Fibroblast of villous mesenchyme (primary cell): ENCODE measurements around the gene KIZ. TPM values are rescaled to one million over a fixed set of nuclear protein-coding genes. Genes with fewer than 3 reads are reported as not detected.

Experiments used
- DNase-seq: peaks from one replicate; pipeline ENCODE4 v3.0.0-alpha.2; 2010; ENCODE audit warnings: low read depth
- H3K4me3 ChIP-seq: 2 replicates; pipeline ENCODE4 v1.5.1; 2011; ENCODE audit warnings: low read depth, mild to moderate bottlenecking, low read length
- total RNA-seq: library from RNA; depleted of rRNA; stranded (reverse); fragments of >200 nt; gene quantifications from 2 replicates; pipeline ENCODE4 v1.2.3, GENCODE V29; 2012
- TF ChIP-seq, protein P1 (sequence below): IDR thresholded peaks from 2 replicates; pipeline ENCODE4 v1.5.1; 2012; ENCODE audit warnings: low read depth, mild to moderate bottlenecking, low read length; ENCODE audit not compliant: insufficient read depth

Gene KIZ
- total RNA-seq, 1 donor: 15.5 TPM

DNA sequence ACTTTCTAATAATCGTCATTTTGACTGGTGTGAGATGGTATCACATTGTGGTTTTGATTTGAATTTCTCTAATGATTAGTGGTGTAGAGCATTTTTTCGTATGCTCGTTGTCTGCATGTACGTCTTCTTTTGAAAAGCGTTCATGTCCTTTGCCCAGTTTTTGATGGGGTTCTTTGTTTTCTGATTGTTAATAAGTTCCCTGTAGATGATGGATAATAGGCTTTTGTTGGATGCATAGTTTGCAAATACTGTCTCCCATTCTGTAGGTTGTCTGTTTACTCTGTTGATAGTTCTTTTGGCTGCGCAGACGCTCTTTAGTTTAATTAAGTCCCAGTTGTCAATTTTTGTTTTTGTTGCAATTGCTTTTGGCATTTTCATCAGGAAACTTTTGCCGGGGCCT, 144.9 kb downstream of the KIZ start:
- no peak overlapping the region for H3K4me3 ChIP-seq
- TF ChIP-seq, protein P1, sequence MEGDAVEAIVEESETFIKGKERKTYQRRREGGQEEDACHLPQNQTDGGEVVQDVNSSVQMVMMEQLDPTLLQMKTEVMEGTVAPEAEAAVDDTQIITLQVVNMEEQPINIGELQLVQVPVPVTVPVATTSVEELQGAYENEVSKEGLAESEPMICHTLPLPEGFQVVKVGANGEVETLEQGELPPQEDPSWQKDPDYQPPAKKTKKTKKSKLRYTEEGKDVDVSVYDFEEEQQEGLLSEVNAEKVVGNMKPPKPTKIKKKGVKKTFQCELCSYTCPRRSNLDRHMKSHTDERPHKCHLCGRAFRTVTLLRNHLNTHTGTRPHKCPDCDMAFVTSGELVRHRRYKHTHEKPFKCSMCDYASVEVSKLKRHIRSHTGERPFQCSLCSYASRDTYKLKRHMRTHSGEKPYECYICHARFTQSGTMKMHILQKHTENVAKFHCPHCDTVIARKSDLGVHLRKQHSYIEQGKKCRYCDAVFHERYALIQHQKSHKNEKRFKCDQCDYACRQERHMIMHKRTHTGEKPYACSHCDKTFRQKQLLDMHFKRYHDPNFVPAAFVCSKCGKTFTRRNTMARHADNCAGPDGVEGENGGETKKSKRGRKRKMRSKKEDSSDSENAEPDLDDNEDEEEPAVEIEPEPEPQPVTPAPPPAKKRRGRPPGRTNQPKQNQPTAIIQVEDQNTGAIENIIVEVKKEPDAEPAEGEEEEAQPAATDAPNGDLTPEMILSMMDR: no peak
- DNase-seq: no peak

DNA sequence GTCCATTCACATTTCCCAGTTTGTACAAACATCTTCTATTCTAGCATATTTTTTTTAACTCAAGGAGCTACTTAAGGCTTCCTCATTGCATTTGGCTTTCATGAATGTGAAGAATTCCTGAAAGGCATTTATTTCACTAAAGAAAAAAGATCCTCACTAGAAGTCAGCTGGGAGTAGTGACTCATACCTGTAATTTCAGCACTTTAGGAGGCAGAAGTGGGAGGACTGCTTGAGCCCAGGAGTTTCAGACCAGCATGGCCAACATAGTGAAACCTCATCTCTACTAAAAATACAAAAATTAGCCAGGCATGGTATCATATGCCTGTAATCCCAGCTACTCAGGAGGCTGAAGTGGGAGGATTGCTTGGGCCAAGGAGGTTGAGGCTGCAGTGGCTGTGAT, 146.4 kb downstream of the KIZ start:
- TF ChIP-seq, protein P1: no peak
- no peak for DNase-seq
- no peak overlapping the region for H3K4me3 ChIP-seq

DNA sequence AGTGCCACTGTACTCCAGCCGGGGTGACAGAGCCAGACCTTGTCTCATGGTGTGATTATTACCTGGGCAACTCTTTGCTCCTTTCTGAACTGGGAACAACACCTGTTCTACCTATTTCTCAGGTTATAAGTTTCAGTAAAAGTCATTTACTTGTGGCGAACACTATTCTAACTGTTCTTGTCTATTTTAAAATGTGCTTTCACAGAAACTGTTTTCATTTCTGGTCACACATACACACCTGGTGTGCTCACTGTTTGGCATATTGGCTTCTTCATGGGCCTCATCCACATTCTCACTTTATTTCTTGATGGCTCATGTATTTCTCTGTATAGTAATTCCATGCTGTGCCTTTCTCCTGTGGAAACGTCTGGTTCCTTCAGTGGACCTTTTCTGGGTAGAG, 146.8 kb downstream of the KIZ start:
- no peak overlapping the region for H3K4me3 ChIP-seq
- DNase-seq: no peak
- TF ChIP-seq, protein P1: no peak

DNA sequence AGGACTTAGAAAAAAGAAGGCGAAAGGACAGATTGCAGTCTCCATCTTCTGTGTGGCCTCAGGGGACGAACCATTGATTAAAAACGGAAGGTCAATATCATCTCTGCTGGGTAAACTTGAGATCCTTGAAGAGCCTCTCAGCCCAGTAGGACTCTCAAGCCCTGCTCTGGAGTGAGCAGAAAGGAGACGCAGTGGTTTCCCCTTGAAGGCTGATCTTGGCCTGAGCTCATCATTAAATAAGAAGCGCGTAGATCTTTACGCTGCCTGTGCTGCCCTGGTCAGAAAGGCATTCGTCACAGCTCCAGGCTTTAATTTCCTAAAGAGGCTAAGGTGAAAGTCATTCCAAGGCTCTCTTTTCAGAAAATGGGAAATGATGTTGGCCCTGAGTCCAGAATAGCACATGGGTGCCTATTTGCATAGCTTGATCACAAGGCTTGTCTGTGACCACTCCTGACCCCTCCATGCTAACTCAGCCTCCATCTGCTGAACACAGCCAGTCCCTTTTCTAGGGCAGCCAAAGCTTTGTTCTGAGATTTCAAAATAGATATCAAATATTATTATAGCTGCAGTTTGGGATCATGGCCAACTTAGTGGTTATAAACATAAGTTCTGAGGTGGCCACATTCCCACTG, 148.0 kb downstream of the KIZ start:
- H3K4me3 ChIP-seq: no peak overlapping the region
- TF ChIP-seq, protein P1: no peak
- no peak for DNase-seq

DNA sequence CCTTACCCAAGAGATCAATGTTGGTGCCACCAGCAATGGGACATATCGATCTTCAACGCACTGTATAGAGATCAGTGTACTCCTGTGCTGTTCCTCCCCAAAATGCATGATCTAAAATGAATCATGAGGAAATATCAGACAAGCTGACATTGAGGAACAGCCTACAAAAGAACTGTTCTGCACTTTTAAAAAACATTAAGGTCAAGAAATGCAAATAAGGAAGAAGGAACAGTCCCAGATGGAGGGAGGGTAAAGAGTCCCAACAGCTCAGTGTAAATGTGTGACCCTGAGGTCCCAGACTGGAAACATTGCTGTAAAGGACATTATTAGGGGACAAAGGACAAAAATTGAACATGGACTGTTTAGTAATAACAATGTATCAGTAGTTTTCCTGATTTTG, 152.9 kb downstream of the KIZ start:
- no peak for DNase-seq
- H3K4me3 ChIP-seq: no peak overlapping the region
- TF ChIP-seq, protein P1: no peak

DNA sequence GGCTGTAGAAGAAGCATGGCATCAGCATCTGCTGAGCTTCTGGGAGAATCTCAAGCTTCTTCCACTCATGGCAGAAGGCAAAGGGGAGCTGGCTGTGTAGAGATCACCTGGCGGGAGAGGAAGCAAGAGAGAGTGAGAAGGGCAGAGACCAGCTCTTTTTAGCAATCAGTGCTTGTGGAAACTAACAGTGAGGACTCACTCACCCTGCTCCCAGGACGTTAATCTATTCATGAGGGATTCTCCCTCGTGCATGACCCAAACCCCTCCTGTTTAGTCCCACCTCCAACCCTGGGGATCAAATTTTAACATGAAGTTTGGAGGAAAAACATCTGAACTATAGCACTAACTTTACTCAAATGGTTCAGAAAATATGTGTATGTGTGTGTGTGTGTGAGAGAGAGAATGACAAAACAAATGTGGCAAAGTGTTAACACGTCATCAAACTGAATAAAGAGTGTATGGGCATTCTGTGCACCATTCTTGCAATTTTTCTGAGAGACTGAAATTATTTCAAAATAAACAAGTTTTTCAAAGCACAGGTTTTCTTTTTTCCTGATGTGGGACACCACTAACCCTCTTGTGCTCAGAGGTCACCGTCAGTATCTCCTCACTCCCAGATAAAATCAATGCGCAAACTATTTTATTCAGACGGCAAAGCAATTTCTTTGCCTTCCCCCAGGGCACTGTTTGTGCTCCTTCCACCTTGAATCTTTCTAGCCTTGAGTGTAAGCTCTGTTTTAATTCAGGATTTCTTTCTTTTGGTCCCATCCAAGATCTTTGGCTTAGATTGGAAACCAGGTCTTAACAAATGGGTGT, 154.0 kb downstream of the KIZ start:
- TF ChIP-seq, protein P1: no peak
- H3K4me3 ChIP-seq: no peak overlapping the region
- DNase-seq: no peak
